22Rv1 (cell line): ENCODE data around the gene ARL15.

Experiments
- CTCF ChIP-seq: fragments of 450-650 bp; IDR thresholded peaks from 2 replicates; pipeline ENCODE4 v1.5.1; 2017; ENCODE audit warnings: mild to moderate bottlenecking
- ZFX ChIP-seq: fragments of 450-650 bp; IDR thresholded peaks from 2 replicates; pipeline ENCODE4 v1.6.1; 2017; ENCODE audit warnings: antibody characterized with exemption, borderline replicate concordance

- TF ChIP-seq CTCF, result no peak
- TF ChIP-seq ZFX, result no peak
These were observed 159.5 kb downstream of the ARL15 start for GRCh38 chr5:54150841-54151240.
